ENCODE results near the gene PTCH1. TPM values are rescaled to one million over a fixed set of nuclear protein-coding genes. Genes with fewer than 3 reads are reported as not detected.

Gene PTCH1
- total RNA-seq, result 4.8 and 7.1 TPM in 2 replicates

DNA sequence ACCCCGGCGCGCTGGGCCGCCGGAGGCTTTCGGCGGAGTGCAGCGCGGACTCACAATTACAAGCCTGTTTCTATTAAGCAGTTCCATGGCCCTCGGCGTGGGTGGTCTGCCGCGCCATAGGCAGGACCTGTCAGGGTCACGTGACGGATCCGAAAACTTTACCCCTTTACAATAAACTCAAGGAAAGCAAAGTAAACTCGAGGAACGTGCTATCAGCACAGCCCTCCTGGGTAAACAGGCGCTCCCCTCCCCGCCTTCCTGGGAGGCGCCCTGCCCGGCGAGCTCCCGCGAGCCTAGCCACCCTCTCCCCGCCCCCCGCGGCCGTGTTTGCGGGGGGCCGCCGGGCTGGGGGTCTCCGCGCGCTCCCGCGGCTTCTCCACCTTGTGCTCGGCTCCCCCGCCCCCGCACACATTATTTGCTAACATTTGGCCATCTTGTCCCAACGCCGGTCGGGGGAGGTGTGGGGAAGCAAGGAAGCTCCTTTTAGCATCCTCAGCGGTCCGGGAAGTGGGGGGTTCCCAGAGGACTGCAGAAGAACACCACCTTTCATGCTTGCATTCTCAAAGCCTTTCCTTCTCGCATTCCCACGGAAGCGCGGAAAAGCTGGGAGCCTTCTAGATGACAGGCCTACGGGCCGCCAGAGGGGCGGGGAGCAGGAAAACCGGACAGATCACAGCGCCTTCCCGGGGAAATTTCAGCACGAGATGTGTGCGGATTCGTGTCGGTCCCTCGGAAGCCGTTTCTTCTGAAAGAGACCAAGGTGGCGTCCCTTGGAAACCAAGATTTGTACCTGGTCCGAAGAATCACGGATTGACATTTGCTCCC lies at the start of gene PTCH1:
Gene PTCH1 (minus strand): TSS at position 238 of the 825 bp plus-strand sequence.

Other genes with a start within 250 kb of the PTCH1 start
- gene FANCC, start 199.3 kb downstream of the PTCH1 start, total RNA-seq, result 5.1 and 7.3 TPM in 2 replicates

Measured in smooth muscle cell of trachea (primary cell).